ENCODE data around the gene PRR36.
A peak's percentile ranks its signal among the peaks of the same experiment; 100 is the strongest.

Gene PRR36

DNA sequence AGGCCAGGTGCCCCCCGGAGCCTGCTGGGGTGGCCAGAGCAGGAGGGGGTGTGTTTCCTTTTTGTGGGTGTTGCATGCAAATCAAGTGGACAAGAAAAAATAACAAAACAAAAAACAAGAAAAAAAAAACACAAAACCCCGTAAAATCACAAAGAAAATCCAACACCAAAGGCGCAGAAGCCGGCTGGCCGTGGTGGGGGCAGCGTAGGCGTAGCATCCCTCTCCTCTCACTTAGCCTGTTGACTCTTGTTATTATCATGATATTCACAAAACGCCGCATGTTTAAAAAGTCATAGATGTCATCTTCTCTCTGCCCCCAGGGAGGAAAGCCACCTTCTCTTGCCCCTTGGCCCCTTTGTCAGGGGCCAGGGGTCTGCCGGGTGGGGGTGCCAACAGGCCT lies 39.5 kb upstream of the PRR36 start:
- DNase-seq (ENCODE audit: low read depth in 1 of 2, low spot score in 1 of 2), result no peak

GRCh38 chr19:7912697-7913564 lies 38.7 kb upstream of the PRR36 start:
- DNase-seq (ENCODE audit: low read depth in 1 of 2, low spot score in 1 of 2), result no peak

DNA sequence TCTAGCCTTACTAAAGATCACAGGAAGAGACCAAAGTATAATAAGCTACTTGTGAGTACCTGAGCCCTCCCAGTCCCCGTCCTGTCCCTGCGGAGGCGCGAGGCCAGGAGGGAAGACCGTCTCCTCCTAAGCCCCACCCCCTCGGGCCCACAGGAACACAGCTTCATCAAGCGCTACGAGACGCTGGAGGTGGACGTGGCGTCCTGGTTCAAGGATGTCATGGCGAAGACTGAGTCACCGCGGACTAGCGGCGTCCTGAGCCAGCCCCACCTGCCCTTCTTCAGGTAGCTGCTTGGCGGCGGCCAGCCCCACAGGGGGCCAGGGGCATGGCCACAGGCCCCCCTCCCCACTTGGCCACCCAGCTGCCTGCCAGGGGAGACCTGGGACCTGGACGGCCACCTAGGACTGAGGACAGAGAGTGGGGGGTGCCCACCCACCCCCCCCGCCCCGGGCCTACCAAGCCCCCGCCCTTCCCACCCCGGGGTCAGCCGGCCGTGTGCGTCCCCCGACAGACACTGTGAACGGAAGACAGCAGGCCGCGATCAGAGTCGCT lies 38.0 kb upstream of the PRR36 start:
- no peak for DNase-seq (ENCODE audit: low read depth in 1 of 2, low spot score in 1 of 2)

DNA sequence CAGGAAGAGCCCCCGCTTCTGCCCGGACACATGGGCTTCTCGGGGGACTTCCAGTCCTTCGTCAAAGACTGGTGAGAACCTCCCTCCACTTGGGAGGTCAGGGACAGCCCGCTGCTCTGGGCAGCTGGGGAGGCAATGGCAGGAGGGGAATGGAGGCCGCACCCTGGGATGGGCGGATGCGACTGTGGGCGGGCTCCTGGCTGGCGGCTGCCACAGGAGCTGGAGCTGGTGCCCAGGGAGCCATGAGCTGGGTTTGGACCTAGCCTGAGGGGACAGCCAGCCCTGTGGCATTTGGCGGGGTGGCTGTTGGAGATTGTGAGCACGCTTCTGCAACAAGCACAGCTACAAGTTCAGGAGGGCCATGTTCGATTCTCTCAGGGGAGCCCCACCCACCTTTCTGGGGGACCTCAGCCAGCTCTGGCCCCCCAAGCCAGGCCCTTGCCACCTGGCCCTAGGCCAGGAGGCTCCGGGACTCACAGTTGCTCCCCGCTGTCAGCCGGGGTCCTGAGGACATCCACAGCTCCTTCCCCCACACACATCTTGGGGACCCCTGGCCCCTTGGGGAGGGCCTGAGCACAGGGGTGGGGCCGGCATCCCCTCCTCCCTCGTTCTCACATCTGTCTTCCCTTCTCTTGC lies 37.4 kb upstream of the PRR36 start:
- no peak for DNase-seq (ENCODE audit: low read depth in 1 of 2, low spot score in 1 of 2)

DNA sequence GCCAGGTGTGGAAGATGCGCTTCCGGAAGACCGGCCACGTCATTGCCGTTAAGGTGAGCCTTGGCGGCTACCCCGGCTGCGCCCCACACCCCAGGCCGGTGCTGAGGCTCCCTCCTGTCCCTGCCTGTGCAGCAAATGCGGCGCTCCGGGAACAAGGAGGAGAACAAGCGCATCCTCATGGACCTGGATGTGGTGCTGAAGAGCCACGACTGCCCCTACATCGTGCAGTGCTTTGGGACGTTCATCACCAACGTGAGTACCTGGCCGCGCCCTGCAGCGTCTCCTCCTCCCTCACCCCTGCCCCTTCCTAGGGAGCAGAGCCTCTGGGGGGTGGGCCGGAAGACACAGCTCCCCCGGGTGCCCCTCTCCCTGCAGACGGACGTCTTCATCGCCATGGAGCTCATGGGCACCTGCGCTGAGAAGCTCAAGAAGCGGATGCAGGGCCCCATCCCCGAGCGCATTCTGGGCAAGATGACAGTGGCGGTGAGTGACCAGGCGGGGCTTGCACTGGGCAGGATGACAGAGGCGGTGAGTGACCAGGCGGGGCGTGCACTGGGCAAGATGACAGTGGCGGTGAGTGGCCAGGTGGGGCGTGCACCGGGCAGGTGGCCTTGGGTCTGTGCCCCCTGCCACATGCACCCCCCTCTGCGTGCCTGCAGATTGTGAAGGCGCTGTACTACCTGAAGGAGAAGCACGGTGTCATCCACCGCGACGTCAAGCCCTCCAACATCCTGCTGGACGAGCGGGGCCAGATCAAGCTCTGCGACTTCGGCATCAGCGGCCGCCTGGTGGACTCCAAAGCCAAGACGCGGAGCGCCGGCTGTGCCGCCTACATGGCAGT lies 36.4 kb upstream of the PRR36 start:
- no peak for DNase-seq (ENCODE audit: low read depth in 1 of 2, low spot score in 1 of 2)

DNA sequence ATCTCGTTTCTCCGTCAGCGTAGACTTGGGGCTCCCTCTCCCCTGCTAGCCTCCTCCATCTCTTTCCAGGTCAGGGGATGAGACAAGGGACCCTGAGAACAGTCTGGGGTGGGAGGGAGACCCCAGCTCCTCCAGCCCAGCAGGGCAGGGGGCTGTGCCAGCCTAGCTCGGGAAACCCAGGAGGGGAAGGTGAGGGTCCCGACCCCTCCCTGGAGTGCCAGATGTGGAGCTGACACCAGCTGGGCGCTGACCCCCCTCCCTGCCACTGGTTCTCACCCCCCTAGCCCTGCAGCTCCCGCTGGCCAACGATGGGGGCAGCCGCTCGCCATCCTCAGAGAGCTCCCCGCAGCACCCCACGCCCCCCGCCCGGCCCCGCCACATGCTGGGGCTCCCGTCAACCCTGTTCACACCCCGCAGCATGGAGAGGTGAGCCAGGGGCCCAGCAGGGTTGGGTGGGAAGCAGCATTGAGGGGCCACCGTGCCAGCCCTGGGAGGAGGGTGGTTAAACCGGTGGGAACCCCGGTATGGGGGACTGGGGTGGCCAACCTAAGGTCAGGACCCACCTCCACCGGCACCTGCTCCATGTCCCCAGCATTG lies 35.4 kb upstream of the PRR36 start:
- DNase-seq (ENCODE audit: low read depth in 1 of 2, low spot score in 1 of 2), result no peak

GRCh38 chr19:7908742-7909461 lies 34.7 kb upstream of the PRR36 start:
- DNase-seq (ENCODE audit: low read depth in 1 of 2, low spot score in 1 of 2), result no peak

DNA sequence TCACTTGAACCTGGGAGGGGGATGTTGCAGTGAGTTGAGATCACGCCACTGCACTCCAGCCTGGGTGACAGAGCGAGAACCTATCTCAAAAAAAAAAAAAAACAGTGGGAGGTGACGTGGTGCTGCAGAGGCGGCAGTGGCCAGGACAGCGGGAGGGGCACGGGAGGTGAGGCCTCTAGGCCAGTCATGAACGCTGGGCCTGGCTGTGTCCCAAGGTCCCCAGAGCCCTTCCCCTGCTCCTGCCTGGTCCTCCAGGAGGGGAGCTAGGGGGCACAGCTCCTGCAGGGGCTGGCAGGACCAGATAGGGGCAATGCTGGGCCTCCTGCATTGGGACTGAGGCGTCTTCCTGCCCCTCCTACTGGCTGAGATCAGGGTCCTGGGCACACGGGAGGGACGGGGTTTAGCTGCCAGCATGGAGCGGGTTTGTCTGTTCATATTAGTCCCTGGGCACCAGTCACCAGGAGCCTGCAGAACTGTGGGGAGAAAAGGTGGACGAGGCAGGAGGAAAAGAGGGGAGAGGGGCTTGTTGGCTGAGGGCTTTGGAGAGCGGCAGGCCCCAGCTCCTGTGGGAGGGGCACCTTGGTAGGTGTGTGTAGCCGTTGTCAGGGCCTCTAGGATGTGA lies 34.0 kb upstream of the PRR36 start:
- no peak for DNase-seq (ENCODE audit: low read depth in 1 of 2, low spot score in 1 of 2)

DNA sequence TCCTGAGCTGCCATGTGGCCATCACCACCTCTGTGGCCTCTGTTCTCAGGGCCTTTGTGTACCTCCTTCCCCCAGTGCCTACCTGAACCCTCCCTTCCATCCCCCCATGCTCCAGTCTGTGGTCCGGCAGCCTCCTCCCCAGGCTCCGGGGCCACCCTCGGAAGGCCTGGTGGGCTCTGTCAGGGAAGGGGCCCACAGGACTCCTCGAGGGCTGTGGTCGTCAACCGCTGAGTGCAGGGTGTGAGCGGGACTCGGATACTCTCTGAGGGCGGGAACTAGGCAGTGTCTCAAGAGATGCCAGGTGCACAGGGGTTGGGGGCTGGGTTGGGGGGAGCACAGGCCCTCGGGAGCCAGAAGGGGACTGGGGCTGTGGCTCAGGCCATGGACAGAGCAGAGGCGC lies 33.4 kb upstream of the PRR36 start:
- no peak for DNase-seq (ENCODE audit: low read depth in 1 of 2, low spot score in 1 of 2)

DNA sequence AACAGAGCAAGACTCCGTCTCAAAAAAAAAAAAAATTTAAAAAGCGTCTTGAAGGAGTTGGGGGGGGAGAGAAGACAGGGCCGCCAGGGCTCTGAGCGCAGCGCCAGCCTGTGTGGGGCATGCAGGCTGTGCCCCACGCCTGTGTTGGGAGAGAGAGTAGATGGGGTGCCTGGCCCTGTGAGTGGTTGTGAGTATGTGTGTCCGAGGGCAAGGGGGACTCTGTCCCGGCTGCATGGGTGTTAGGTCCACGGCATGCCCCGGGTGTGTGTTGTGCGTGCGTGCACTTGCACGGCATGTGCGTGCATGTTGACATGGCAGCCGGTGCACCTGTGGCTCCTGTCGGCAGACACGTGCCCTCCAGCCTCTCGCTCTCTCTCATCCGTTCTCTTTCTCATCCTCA lies 32.9 kb upstream of the PRR36 start:
- no peak for DNase-seq (ENCODE audit: low read depth in 1 of 2, low spot score in 1 of 2)

- DNase-seq (ENCODE audit: low read depth in 1 of 2, low spot score in 1 of 2), result no peak
Measured at GRCh38 chr19:7905859-7906258, 31.7 kb upstream of the PRR36 start.

DNA sequence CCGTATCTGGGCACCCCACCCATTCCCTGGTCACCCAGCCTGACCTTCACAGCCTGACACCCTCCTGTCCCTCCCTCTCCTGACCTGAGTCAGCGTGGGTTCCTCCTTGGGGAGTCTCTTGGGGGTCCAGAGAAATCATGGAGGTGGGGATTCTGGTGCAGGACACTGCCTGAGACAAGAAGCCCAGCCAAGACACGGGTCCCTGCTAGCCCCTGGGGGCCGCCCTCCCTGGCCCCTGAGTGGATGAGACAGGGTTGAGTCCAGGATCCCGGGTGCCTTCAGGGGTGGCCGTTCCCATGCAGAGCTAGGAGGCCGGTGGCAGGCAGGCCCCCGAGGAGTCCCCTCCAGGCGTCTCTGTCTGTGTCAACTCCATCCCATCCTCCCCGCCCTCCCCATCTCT lies 31.1 kb upstream of the PRR36 start:
- no peak for DNase-seq (ENCODE audit: low read depth in 1 of 2, low spot score in 1 of 2)

GRCh38 chr19:7904074-7905020 lies 30.2 kb upstream of the PRR36 start:
- DNase-seq (ENCODE audit: low read depth in 1 of 2, low spot score in 1 of 2), result no peak

- peak; percentile 100 for DNase-seq (ENCODE audit: low read depth in 1 of 2, low spot score in 1 of 2)
Measured at GRCh38 chr19:7903244-7904073, 29.3 kb upstream of the PRR36 start, which contains the start of gene MAP2K7. Gene MAP2K7 (plus strand): TSS chr19:7903877. CDS start chr19:7903945, 68 bp downstream.

DNA sequence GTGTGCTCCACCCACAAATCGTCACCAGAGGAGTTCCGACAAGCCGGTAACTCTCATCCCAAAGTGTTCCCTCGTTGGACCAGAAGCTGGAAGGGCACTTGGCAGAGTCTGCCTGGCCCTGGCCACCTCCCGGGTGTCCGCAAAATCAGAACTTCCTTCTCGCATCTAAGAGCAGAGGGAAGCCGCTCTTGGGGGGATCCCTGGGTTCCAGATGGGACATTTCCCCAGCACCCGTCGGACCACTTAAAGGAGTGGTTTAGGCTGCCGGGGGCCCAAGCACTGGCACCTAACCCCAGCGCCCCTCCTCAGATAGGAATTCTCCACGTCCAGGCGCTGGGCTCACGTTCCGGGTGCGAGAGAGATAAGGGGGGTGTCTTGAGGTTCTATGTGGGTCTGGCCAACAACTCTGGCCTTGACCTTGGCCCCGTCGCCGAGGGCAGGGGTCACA lies 28.6 kb upstream of the PRR36 start:
- DNase-seq (ENCODE audit: low read depth in 1 of 2, low spot score in 1 of 2), result no peak

- no peak for DNase-seq (ENCODE audit: low read depth in 1 of 2, low spot score in 1 of 2)
Measured at GRCh38 chr19:7901337-7901736, 27.1 kb upstream of the PRR36 start.

DNA sequence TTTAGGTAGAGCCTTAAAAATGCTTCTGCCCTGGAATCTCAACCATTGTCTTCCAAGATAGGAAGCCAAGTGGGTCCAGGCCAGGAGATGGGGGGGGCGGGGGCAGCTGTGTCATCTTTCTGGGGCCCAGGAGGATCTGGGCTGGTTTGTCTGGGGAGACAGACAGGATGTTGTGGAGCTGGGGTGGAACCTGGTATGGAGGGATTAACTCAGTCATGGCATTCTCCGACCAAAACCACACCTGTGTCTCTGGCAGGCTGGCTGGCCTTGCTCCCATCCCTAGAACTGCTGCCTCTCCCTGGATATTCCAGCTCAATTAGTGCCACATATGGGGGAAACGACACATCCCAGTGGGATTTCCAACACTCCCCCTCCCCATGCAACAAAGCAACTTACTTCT lies 26.7 kb upstream of the PRR36 start:
- no peak for DNase-seq (ENCODE audit: low read depth in 1 of 2, low spot score in 1 of 2)

- DNase-seq (ENCODE audit: low read depth in 1 of 2, low spot score in 1 of 2), result no peak
Measured at GRCh38 chr19:7900401-7900870, 26.2 kb upstream of the PRR36 start.

Data from activated T-helper 1 cell treated with anti-CD3 and anti-CD28 coated beads, Interleukin-2, amount 50 U/mL, for 16 hours (primary cell).